Femur (tissue), 1 donor: ENCODE data around the gene PRKCE.

Source experiments
- DNase-seq: peaks from one replicate; pipeline ENCODE4 v3.0.0-alpha.2; 2017

Gene PRKCE

GRCh38 chr2:45731141-45731540, 79.7 kb downstream of the PRKCE start:
- no peak for DNase-seq

DNA sequence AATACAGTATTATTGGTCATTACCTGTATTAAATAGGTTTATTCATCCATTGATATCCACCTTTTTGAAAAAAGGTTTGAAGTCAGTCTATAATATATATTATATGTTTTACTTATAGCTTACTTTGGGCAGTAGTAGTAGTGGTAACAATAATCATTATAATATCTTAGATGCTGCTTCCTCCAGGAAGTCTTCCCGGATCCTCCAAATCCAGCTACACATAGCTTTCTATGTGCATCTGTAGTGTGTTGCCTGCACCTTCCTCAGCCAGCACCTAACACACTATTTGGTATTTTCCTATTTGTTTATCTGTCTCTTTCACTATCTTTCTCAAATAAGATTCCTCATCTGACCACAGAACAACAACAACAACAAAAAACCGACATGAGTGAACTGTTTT, 81.0 kb downstream of the PRKCE start:
- DNase-seq: no peak

DNA sequence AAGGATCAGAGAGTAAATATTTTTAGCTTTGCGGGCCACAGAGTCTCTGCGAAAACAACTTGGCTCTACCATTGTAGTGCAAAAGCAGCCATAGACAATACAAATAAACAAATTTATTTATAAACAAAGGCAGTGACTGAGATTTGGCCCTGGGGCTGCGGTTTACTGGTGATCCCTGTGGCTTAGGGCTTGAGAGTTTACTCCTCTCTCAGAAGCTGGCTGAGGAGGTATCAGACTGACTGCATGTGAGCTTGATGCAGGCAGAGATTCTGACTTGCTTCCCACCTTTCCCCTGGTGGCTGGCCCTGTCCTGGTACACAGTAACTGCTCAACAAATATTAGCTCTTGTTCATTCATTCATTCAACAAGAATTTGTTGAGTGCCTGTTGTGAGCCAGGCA, 81.5 kb downstream of the PRKCE start:
- no peak for DNase-seq

DNA sequence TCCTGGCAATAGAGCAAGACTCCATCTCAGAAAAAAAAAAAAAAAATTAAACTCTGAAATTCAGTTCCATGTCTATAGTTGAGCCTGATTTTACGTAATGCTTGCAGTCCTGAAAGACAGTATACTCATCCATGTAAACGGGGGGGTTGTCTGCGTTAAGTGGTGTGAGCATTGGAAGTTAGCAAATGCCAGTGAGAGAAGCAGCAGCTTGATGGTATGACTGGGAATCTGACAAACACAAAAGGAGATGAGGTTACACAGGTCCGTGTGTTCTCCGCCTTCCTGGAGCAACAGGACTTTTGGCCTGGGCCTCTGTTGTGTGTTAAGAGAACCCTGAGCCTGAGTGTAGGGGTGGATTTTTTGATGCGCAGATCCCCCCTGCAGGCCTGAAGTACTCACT, 82.9 kb downstream of the PRKCE start:
- DNase-seq: no peak

DNA sequence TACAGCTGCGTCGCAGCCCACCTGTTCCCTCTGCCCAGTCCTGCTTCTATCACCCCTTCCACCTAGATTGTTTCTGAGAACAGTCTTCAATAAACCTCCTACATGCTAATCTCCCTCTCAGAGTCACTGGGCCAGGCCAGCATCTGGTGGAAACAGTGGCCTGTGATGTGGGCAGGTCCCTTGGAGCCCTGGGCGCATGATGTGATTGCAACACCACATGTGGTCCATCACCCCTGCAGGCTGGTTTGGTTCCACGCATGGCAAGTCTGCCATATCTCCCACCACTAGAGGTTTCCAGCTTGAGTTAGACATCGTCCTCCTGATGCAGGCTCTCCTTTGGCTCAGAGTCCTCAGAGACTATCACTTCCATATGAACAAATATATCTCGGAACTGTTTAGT, 83.5 kb downstream of the PRKCE start:
- DNase-seq: no peak

- DNase-seq: no peak
Measured at GRCh38 chr2:45736757-45737704, 85.6 kb downstream of the PRKCE start.

DNA sequence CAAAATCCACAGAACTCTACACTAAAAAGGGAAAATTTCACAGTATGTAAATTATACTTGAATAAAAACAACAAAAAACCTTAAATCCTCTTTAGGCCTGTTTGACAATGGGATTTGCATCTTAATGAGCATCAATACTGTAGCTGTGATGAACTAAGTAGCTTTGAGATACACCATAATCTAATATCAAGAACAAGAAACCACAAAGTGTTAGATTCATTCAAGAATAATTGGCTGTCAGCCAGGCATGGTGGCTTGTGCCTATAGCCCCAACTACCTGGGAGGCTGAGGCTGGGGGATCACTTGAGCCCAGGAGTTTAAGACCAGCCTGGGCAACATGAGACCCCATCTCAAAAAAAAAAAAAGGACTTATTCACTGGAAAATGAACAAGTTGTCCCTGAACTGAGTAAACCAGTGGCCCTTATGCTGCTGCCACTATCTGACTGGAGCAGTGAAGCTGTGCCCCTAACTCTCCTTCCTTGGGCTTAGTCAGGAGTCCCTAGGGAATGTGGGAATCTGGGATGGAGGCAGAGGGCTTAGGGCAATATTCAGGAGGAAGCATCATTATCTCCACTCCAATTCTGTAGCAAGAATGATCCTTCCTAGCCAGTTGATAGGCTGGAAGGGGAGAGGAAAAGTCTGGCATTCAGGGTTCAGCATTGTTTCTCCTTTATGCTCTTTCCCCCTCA, 88.5 kb downstream of the PRKCE start:
- DNase-seq: no peak

GRCh38 chr2:45741161-45741850, 89.8 kb downstream of the PRKCE start:
- DNase-seq: peak; percentile 40

- DNase-seq: peak; percentile 86
Measured at GRCh38 chr2:45743531-45744396, 92.3 kb downstream of the PRKCE start.

DNA sequence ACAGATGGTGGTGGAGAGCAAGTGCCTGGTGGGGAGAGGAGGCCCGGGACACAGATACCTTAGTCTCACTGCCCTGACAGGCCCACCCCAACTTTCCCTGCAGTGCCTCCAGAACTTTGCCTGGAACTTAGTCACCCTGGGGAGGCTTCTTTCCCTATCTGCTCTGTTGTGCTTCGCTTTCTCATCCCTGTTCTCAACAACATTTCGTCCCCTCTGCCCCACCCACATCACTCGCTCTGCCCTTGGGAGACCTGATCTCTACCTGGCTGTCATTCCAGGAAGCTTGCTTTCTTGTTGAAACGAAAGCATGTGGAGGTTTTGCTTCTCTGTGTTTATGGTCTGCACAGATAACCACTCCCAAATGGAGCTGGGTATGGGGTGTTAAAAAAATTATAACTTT, 93.8 kb downstream of the PRKCE start:
- no peak for DNase-seq

- no peak for DNase-seq
Measured at GRCh38 chr2:45746888-45747287, 95.4 kb downstream of the PRKCE start.

DNA sequence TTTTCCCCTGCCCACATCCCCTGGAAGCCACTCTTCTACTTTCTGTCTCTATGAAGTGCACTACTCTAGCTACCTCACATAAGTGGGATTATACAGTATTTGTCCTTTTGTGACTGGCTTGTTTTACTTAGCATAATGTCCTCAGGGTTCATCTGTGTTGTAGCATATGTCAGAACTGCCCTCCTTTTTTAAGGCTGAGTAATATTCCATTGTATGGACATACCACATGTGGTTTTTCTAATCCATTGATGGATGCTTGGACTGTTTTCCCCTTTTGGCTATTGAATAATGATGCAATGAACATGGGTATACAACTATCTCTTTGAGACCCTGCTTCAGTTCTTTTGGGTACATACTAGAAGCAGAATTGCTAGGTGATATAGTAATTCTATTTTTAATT, 95.9 kb downstream of the PRKCE start:
- DNase-seq: no peak

DNA sequence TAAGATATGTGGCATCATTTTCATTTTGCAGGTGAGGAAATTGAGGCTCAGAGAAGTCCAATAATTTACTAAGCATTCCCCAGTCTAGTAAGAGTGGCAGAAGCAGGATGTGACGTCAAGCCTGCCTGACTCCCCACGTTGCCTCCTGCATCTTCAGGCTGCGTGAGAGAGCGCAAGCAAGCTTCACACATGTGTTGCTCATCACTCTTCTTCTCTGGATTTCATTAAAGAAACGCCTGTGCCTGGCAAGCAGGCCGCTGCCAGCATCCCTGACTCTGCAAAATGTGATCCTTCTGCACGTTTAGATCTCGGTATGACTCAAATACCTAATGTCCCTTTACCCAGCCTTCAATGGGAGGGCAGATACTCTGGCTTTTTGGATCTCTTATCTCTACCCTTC, 96.8 kb downstream of the PRKCE start:
- DNase-seq: peak; percentile 62

DNA sequence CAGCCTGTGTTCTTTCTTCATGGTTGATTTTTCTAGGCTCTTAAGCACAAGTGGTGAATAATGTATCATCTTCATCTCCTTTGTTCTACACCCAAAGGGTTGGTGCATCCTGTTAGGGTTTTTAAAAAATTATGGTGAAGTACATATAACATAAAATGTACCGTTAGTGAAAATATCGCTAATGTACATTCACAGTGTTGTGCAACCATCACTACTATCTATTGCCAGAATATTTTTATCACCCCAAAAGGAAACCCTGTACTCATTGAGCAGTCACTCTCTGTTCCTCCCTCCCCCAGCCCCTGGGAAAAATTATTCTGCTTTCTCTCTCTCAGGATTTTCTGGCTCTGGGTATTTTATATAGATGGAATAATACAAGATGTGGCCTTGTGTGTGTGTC, 98.5 kb downstream of the PRKCE start:
- no peak for DNase-seq

GRCh38 chr2:45750484-45750883, 99.0 kb downstream of the PRKCE start:
- no peak for DNase-seq

DNA sequence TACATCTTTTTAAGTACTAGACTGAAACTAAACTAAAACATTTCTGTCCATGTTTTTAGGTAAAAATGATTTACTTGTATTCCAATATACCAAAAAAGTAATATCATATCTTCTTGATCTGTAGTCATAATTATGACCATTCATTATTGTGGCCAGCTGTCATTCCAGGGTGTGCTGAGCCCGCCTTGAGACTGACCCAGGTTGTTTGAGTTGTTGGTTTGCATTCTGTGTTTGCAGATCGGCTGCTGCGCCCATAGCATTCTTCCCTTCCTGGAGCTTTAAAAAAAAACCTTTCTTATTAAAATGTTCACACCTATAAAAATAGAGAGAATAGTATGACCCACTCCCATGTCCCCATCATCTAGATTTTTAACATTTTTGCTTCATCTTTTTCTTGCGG, 101.9 kb downstream of the PRKCE start:
- DNase-seq: no peak

GRCh38 chr2:45754131-45755010, 102.9 kb downstream of the PRKCE start:
- DNase-seq: no peak

GRCh38 chr2:45755585-45756335, 104.3 kb downstream of the PRKCE start:
- DNase-seq: no peak

GRCh38 chr2:45758018-45758417, 106.5 kb downstream of the PRKCE start:
- DNase-seq: no peak

DNA sequence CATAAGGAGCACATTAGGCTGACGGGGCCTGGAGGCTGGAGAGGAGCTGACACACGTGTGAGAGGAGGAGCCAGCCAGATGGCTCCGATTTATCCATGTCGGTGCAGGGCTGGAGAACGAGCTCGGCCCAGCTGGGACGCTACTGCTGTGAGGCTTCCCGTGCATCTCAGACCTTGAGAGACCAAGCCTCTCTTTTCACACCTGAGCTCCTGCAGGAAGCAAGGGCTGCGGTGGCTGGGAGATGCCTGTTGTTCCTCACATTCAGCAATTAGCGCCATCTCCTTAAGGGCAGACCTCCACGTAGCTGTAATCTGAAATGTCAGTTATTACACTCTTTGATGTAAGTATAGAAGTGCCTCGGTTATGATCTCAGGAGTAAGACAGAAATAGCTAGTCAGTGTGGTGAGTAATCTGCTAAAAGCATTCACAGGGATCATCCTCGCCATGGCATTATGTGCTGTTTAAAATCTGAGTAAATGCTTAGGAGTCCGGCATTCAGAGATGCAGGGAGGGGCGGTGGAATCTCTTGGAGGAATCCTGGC, 107.9 kb downstream of the PRKCE start:
- DNase-seq: peak; percentile 73

- no peak for DNase-seq
Measured at GRCh38 chr2:45761635-45762034, 110.2 kb downstream of the PRKCE start.
